Fibroblast of mammary gland (primary cell): ENCODE data around the gene ACOT6.
A peak's percentile ranks its signal among the peaks of the same experiment; 100 is the strongest.

ENCODE experiments used
- DNase-seq: peaks from one replicate; pipeline ENCODE4 v3.0.0-alpha.2; 2010; ENCODE audit warnings: low read depth
- H3K4me3 ChIP-seq: 2 replicates; pipeline ENCODE4 v1.5.1; 2011; ENCODE audit warnings: low read depth, mild to moderate bottlenecking, low read length, moderate library complexity; ENCODE audit not compliant: control insufficient read depth
- CTCF ChIP-seq: conservative IDR thresholded peaks from 2 replicates; pipeline ENCODE4 v1.5.1; 2011; ENCODE audit warnings: low read depth, low read length, inconsistent platforms; ENCODE audit not compliant: control insufficient read depth, insufficient read depth

Gene ACOT6

GRCh38 chr14:73591690-73592449, 20.4 kb upstream of the ACOT6 start, which contains the start of gene ACOT4:
ACOT4 (plus strand) TSS chr14:73591873; CDS start chr14:73591960, 87 bp downstream.
- no peak for DNase-seq
- TF ChIP-seq CTCF: no peak
- peak within 1 kb of the TSS; percentile 45 for H3K4me3 ChIP-seq

GRCh38 chr14:73594491-73594890, 17.8 kb upstream of the ACOT6 start:
- DNase-seq: no peak
- no peak overlapping the region for H3K4me3 ChIP-seq
- no peak for TF ChIP-seq CTCF

- TF ChIP-seq CTCF: no peak
- no peak overlapping the region for H3K4me3 ChIP-seq
- DNase-seq: no peak
Measured at GRCh38 chr14:73599499-73599898, 12.8 kb upstream of the ACOT6 start.

GRCh38 chr14:73602994-73603393, 9.3 kb upstream of the ACOT6 start:
- no peak for DNase-seq
- no peak overlapping the region for H3K4me3 ChIP-seq
- TF ChIP-seq CTCF: no peak

- no peak overlapping the region for H3K4me3 ChIP-seq
- no peak for TF ChIP-seq CTCF
- DNase-seq: no peak
Measured at GRCh38 chr14:73606271-73606670, 6.0 kb upstream of the ACOT6 start.

- H3K4me3 ChIP-seq: no peak overlapping the region
- no peak for DNase-seq
- no peak for TF ChIP-seq CTCF
Measured at GRCh38 chr14:73607241-73607640, 5.1 kb upstream of the ACOT6 start.

GRCh38 chr14:73610687-73611086, 1.6 kb upstream of the ACOT6 start:
- peak; percentile 32 for DNase-seq
- no peak overlapping the region for H3K4me3 ChIP-seq
- TF ChIP-seq CTCF: no peak
